CD4-positive, CD25-positive, alpha-beta regulatory T cell (primary cell): ENCODE measurements around the gene MSRB2. TPM values are rescaled to one million over a fixed set of nuclear protein-coding genes. Genes with fewer than 3 reads are reported as not detected.

Experiments used
- ATAC-seq, 2 donors: fragments of 150-1000 bp; cut with Tn5 transposase; one replicate each; pipeline ENCODE4 v1.10.0; 2021; ENCODE audit warnings: low read depth in 2 of 2, moderate number of reproducible peaks in 2 of 2, moderate library complexity in 1 of 2
- DNase-seq, 3 donors: peaks; one replicate each; pipeline versions ENCODE4 v3.0.0 to v3.0.0-alpha.2; 2012 to 2022; ENCODE audit warnings: mixed read lengths in 1 of 3
- H3K27ac ChIP-seq: one replicate; pipeline ENCODE4 v1.7.0; 2013; ENCODE audit warnings: mild to moderate bottlenecking, low read length; ENCODE audit not compliant: insufficient read depth, poor library complexity, severe bottlenecking
- H3K27me3 ChIP-seq: one replicate; pipeline ENCODE4 v1.7.0; 2013; ENCODE audit warnings: low read length; ENCODE audit not compliant: control insufficient read depth, insufficient read depth
- H3K36me3 ChIP-seq: one replicate; pipeline ENCODE4 v1.7.0; 2013; ENCODE audit warnings: mild to moderate bottlenecking, low read length, moderate library complexity; ENCODE audit not compliant: control insufficient read depth, insufficient read depth
- H3K4me1 ChIP-seq: 2 replicates; pipeline ENCODE4 v1.7.0; 2013; ENCODE audit warnings: mild to moderate bottlenecking, low read length; ENCODE audit not compliant: insufficient read depth, control insufficient read depth, poor library complexity, severe bottlenecking
- H3K4me3 ChIP-seq: one replicate; pipeline ENCODE4 v1.7.0; 2013; ENCODE audit warnings: low read depth, mild to moderate bottlenecking, low read length, moderate library complexity
- H3K9me3 ChIP-seq, 2 experiments: 1 replicate in 1 of 2; 2 replicates in 1 of 2; pipeline ENCODE4 v1.7.0; 2013; ENCODE audit warnings: low read length in 2 of 2, mild to moderate bottlenecking in 1 of 2, moderate library complexity in 1 of 2; ENCODE audit not compliant: control insufficient read depth in 2 of 2
- H3K27ac Mint-ChIP-seq, 3 donors: one replicate each; pipeline ENCODE4 v1.8.0; 2020 to 2022; ENCODE audit warnings: mild to moderate bottlenecking in 3 of 3, mixed read lengths in 3 of 3, moderate library complexity in 2 of 3
- H3K27me3 Mint-ChIP-seq: one replicate; pipeline ENCODE4 v1.8.0; 2022; ENCODE audit warnings: mild to moderate bottlenecking, mixed read lengths
- H3K36me3 Mint-ChIP-seq: one replicate; pipeline ENCODE4 v1.8.0; 2020; ENCODE audit warnings: mixed read lengths
- H3K4me1 Mint-ChIP-seq, 4 donors: one replicate each; pipeline ENCODE4 v1.8.0; 2020 to 2022; ENCODE audit warnings: mixed read lengths in 4 of 4, mild to moderate bottlenecking in 1 of 4
- H3K4me3 Mint-ChIP-seq, 4 donors: one replicate each; pipeline ENCODE4 v1.8.0; 2020 to 2022; ENCODE audit warnings: mild to moderate bottlenecking in 4 of 4, mixed read lengths in 4 of 4, moderate library complexity in 3 of 4
- H3K9me3 Mint-ChIP-seq, 7 donors: one replicate each; pipeline ENCODE4 v1.8.0; 2020 to 2022; ENCODE audit warnings: mixed read lengths in 7 of 7, mild to moderate bottlenecking in 3 of 7, moderate library complexity in 2 of 7
- polyA plus RNA-seq, 4 donors: library from polyadenylated mRNA; unstranded; fragments of 300-500 nt; fragmentation: Illumina TruSeq; gene quantifications; one replicate each; pipeline ENCODE4 v1.2.3, GENCODE V29; 2021
- total RNA-seq: library from RNA; stranded (reverse); gene quantifications from one replicate; pipeline ENCODE4 v1.2.3, GENCODE V29; 2022

Gene MSRB2
- total and polyA plus RNA-seq, 5 donors from 2014 or later: 1.3 to 9.9 (median 6.0) TPM

DNA sequence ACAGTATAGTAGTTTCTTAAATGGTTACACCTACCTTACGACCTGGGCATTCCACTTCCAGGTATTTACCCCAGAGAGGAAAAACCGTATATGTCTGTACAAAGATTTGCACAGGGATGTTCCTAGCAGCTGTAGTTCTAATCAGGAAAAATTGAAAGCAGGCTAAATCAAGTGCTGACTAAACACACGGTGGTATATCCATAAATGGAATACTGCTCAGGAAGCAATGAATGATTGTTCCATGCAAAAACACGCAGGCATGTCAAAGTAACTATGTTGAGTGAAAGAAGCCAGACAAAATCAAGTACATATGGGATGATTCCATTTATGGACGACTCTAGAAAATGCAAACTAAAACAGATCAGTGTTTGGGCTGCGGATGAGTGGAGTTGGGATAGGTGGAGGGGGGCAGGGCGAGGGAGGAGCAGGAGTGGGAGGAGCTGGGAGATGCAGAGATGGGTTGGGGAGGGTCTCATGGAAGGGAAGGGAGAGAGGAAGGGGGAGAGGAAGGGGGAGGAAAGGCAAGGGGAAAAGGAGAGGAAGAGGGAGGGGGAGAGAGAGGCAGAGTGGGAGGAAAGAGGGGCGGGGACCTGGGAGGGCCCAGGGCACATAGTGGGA, 484 bp upstream of the MSRB2 start:
- DNase-seq (peak in 1 of 3 donors; percentile 2), ATAC-seq (no peak)
- H3K36me3 ChIP-seq: no peaks in the 10 kb centered on the region
- Mint-ChIP-seq H3K27ac (peak overlapping the region; percentile 43 to 78 (median 70)), H3K36me3 (no peaks in the 10 kb centered on the region), H3K9me3 (peaks cover 0 to 6% (median 3%) of the 10 kb centered on the region in 7 donors), H3K4me3 (peak overlapping the region; percentile 83 to 94 (median 90)), H3K4me1 (peaks cover 16 to 33% (median 25%) of the 10 kb centered on the region in 4 donors), H3K27me3 (peaks cover 14% of the 10 kb centered on the region)
- peak overlapping the region; percentile 55 for H3K27ac ChIP-seq
- no peaks in the 10 kb centered on the region for H3K27me3 ChIP-seq
- no peaks in the 10 kb centered on the region for H3K9me3 ChIP-seq
- no peak overlapping the region for H3K4me3 ChIP-seq
- peaks cover 14% of the 10 kb centered on the region for H3K4me1 ChIP-seq

DNA sequence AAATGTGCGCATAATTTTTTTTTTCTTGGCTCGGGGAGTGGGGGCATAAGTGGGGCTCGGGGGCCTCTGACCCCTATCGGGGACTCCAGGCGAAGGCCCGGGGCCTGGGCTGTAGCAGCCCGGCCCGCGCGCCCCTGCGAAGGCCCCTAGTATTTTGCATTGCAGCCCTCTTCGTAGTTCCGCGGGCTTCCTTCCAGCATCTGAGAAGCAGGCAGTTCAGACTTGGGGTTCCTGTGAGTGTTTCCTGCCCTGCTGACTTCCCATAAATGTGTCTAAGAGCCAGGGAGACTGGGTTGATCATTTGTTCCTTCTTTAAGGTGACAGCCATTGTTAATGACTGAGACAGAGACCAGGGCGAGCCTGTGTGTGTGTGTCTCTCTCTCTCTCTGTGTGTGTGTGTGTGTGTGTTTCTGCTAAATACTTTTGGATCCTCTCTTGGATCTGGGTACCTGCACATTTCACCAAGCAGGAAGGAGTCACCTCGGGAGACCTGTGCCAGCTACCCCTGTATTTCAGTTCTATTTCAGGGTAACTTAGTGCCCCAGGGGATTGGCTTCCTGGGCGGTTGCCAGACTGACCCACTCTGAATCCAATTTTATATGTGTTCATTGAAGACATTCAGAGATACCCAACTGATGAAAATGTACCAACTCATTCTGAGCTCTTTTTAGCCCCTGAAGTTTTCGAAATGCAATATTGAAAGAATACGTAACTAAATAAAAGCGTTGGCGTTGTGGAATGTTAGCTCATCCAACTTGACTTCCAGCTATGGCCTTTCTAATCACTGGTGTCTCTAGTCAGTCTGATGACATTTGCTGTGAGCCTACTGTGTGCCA, 805 bp downstream of the MSRB2 start:
- H3K27me3 ChIP-seq: no peaks in the 10 kb centered on the region
- Mint-ChIP-seq H3K36me3 (no peaks in the 10 kb centered on the region), H3K27ac (peak overlapping the region; percentile 69 to 92 (median 86)), H3K27me3 (peaks cover 13% of the 10 kb centered on the region), H3K4me3 (peak overlapping the region; percentile 92 to 94 (median 92)), H3K9me3 (peaks cover 0 to 6% (median 3%) of the 10 kb centered on the region in 7 donors), H3K4me1 (peaks cover 16 to 46% (median 31%) of the 10 kb centered on the region in 4 donors)
- no peaks in the 10 kb centered on the region for H3K36me3 ChIP-seq
- ATAC-seq (peak; percentile 36 to 42), DNase-seq (peak in 2 of 3 donors; percentile 30 to 56)
- no peaks in the 10 kb centered on the region for H3K9me3 ChIP-seq
- peaks cover 14% of the 10 kb centered on the region for H3K4me1 ChIP-seq
- H3K4me3 ChIP-seq: peak overlapping the region; percentile 73
- peak overlapping the region; percentile 55 for H3K27ac ChIP-seq

DNA sequence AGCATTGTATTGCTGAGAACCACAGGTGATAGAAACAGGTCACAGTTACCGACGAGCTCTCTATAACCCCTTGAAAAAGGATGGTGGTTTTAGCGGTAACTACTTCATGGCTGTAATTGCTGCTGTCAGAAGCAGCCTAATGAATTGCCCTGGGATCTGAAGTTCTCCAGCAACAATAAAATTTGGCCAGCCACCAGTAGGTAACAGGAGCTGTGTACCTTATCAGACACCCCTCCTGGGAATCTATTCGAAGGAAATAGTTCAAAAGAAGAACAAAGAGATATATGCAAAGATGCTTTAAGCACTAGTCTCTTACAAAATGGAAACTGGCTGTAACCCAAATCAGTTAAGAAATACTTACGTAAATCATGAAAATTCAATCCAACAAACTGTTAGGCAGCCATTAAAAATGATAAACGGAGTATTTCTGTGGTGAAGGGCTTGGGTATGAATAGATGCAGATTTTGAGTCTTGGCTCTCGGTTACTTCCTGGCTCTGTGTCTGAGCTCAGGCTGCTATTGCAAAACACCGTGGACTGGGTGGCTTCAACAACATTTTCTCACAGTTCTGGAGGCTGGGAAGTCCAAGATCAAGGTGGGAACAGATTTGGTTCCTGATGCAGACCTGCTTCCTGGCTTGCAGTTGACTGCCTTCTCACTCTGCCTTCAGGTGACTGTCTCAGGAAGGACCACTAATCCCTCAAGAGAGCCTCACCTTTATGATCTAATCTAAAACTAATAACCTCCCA, 1.6 kb downstream of the MSRB2 start:
- peak overlapping the region; percentile 69 to 92 (median 86) for H3K27ac Mint-ChIP-seq
- H3K27me3 Mint-ChIP-seq: peaks cover 5% of the 10 kb centered on the region
- Histone ChIP-seq H3K36me3 (no peaks in the 10 kb centered on the region), H3K27ac (no peak overlapping the region), H3K9me3 (no peaks in the 10 kb centered on the region), H3K4me3 (peak overlapping the region; percentile 73), H3K27me3 (no peaks in the 10 kb centered on the region), H3K4me1 (peaks cover 14% of the 10 kb centered on the region)
- ATAC-seq: no peak
- DNase-seq: peak in 2 of 3 donors; percentile 21 to 22
- H3K4me3 Mint-ChIP-seq: peak overlapping the region; percentile 92 to 94 (median 92)
- H3K4me1 Mint-ChIP-seq: peaks cover 16 to 51% (median 32%) of the 10 kb centered on the region in 4 donors
- H3K9me3 Mint-ChIP-seq: peaks cover 0 to 2% (median 0%) of the 10 kb centered on the region in 7 donors
- no peaks in the 10 kb centered on the region for H3K36me3 Mint-ChIP-seq

DNA sequence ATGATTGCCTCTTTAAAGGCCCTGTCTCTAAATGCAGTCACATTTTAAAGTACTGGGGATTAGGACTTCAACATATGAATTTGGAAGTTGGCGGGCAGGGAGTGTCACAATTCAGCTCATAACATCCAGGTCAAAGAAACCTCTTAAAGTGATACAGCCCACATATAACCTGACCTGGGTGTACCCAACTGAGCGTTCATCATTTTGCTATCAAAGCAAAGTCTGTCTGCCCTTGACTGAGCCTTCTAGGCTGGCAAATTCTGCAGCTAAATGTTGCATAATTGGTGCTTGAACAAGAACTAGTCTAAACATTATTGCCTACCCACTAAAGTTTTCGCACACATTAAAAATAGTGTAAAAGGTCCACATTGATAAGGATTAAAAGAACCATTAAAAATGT, 3.7 kb downstream of the MSRB2 start:
- no peaks in the 10 kb centered on the region for H3K36me3 Mint-ChIP-seq
- H3K4me3 ChIP-seq: no peak overlapping the region

DNA sequence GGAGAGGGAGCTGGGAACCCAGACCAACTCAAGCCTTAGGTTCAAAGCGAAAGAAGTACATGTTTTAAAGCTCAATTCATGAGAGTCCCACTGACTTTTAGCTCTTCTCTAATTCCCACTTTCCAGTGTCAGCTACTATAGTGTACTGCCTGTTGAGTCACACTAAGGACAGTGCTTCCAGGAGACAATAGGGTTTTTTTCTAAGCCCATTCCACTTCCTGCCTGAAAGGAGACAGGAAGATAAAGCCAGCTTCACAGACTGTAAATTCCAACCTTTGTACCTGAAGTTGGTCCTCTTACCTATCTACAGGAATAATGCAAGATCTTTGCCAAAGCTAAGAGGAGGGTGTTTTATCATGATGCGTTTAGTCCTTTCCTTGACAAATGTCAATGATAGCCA, 4.4 kb downstream of the MSRB2 start:
- Mint-ChIP-seq H3K9me3 (no peaks in the 10 kb centered on the region), H3K36me3 (peaks cover 7% of the 10 kb centered on the region), H3K4me1 (peaks cover 16 to 53% (median 28%) of the 10 kb centered on the region in 4 donors), H3K27ac (no peak overlapping the region), H3K4me3 (no peak overlapping the region), H3K27me3 (no peaks in the 10 kb centered on the region)
- H3K4me3 ChIP-seq: no peak overlapping the region
- DNase-seq (no peak), ATAC-seq (no peak)
- H3K27me3 ChIP-seq: no peaks in the 10 kb centered on the region
- peaks cover 5% of the 10 kb centered on the region for H3K36me3 ChIP-seq
- peaks cover 14% of the 10 kb centered on the region for H3K4me1 ChIP-seq
- H3K9me3 ChIP-seq: no peaks in the 10 kb centered on the region
- no peak overlapping the region for H3K27ac ChIP-seq

More for the DNA sequence above, 3.7 kb downstream of the MSRB2 start:
- Histone ChIP-seq H3K27ac (no peak overlapping the region), H3K4me1 (peaks cover 14% of the 10 kb centered on the region), H3K36me3 (no peaks in the 10 kb centered on the region), H3K9me3 (no peaks in the 10 kb centered on the region), H3K27me3 (no peaks in the 10 kb centered on the region)
- H3K4me3 Mint-ChIP-seq: no peak overlapping the region
- no peaks in the 10 kb centered on the region for H3K9me3 Mint-ChIP-seq
- DNase-seq (no peak), ATAC-seq (no peak)
- no peaks in the 10 kb centered on the region for H3K27me3 Mint-ChIP-seq
- H3K27ac Mint-ChIP-seq: no peak overlapping the region
- peaks cover 16 to 53% (median 32%) of the 10 kb centered on the region in 4 donors for H3K4me1 Mint-ChIP-seq

DNA sequence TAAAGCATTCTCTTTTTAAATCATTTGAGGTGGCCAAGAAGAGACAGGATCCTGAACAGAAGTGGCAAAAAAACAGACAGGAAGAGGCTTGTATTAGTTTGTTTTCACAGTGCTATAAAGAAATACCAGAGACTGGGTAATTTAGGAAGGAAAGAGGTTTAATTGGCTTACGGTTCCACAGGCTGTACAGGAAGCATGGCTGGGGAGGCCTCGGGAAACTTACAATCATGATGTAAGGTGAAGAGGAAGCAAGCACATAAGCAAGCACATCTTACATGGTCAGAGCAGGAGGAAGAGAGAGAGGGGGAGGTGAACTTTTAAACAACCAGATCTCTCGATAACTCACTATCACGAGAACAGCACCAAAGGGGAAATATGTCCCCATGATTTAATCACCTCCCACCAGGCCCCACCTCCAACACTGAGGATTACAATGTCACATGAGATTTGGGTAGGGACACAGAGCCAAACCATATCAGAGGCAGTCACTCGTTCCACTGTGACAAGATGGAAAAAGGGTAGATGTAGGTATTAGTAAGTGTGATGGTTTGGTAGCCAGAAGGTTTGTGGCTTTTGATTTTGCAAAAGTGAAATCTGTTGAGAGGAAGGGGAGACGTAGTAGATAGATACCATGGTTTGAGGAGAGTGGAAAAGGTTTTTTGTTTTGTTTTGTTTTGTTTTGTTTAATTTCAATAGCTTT, 5.1 kb downstream of the MSRB2 start:
- no peak overlapping the region for H3K4me3 ChIP-seq
- H3K9me3 ChIP-seq: no peaks in the 10 kb centered on the region
- H3K36me3 ChIP-seq: peaks cover 6% of the 10 kb centered on the region
- no peaks in the 10 kb centered on the region for H3K27me3 ChIP-seq
- DNase-seq (peak in 1 of 3 donors; percentile 13), ATAC-seq (no peak)
- Mint-ChIP-seq H3K4me1 (peaks cover 20 to 51% (median 25%) of the 10 kb centered on the region in 4 donors), H3K4me3 (peak overlapping the region in 1 of 4 donors; percentile 60), H3K27ac (peak overlapping the region; percentile 0 to 65 (median 9)), H3K36me3 (peaks cover 14% of the 10 kb centered on the region), H3K9me3 (no peaks in the 10 kb centered on the region), H3K27me3 (no peaks in the 10 kb centered on the region)
- peaks cover 14% of the 10 kb centered on the region for H3K4me1 ChIP-seq
- H3K27ac ChIP-seq: no peak overlapping the region
